ENCODE results near the gene ZNF831.

DNA sequence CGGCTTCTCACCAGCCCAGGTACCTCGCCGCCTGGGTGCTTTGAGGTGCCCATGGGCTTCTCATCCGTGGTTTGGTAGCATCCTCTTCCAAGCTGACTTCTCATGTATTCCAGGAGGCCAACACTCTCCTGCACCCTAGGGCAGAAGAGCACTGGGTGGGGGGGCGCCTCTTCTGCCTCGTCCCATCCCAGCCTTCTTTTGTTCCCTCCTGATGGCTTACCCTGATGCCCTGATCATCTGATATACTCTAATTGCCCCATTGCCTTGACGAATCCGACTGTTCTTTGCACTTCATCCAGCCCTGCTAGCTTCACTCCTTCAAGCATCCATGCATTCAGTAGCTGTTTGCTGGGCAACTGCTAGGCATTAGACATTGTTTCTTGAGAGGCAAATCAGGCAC lies 60.6 kb downstream of the ZNF831 start:
- TF ChIP-seq CTCF (IDR thresholded peaks at IDR 0.05): no peak
- TF ChIP-seq POLR2A (IDR thresholded peaks at IDR 0.05): no peak

Data from lower leg skin (tissue), 3 donors.